Stimulated activated CD4-positive, alpha-beta T cell treated with anti-CD3 and anti-CD28 coated beads, TNF-alpha, amount 100 ng/mL, for 48 hours (primary cell): ENCODE results near the gene XRRA1.
"Not testable (repeated sequence)": the region's sequence is repeated elsewhere in the genome, so short reads cannot be mapped to it uniquely, and the experiment has no call there.

ENCODE experiments used
- DNase-seq, 3 donors: peaks; one replicate each; pipeline ENCODE4 v3.0.0-alpha.2; 2020; ENCODE audit warnings: low read depth in 3 of 3

The XRRA1 gene

GRCh38 chr11:74896311-74896710 is 52.6 kb downstream of the XRRA1 start:
- DNase-seq, result no peak

- DNase-seq, result no peak
These were observed 53.4 kb downstream of the XRRA1 start for GRCh38 chr11:74895340-74896116.

DNA sequence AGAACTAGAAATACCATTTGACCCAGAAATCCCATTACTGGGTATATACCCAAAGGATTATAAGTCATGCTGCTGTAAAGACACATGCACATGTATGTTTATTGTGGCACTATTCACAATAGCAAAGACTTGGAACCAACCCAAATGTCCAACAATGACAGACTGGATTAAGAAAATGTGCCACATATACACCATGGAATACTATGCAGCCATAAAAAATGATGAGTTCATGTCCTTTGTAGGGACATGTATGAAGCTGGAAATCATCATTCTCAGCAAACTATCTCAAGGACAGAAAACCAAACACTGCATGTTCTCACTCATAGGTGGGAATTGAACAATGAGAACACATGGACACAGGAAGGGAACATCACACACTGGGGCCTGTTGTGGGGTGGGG is 55.9 kb downstream of the XRRA1 start:
- DNase-seq, result not testable (repeated sequence)

DNA sequence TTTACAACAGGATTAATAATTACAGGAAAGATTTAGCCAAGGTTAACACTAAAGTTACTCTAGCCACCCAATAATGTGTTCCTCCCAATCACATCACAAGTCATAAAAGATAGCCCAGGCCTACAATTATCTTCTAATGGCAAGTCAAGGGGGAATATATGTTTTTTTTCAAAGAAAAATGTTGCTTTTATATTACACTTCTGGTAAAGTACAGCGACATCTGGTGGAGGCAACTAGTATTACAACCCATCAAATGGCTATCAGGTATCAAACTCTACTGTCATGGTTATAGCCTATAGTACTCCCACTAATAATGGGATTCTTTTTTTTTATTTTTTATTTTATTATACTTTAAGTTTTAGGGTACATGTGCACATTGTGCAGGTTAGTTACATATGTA is 71.8 kb downstream of the XRRA1 start:
- no peak for DNase-seq

GRCh38 chr11:74871037-74871436 is 77.9 kb downstream of the XRRA1 start:
- DNase-seq, result no peak

DNA sequence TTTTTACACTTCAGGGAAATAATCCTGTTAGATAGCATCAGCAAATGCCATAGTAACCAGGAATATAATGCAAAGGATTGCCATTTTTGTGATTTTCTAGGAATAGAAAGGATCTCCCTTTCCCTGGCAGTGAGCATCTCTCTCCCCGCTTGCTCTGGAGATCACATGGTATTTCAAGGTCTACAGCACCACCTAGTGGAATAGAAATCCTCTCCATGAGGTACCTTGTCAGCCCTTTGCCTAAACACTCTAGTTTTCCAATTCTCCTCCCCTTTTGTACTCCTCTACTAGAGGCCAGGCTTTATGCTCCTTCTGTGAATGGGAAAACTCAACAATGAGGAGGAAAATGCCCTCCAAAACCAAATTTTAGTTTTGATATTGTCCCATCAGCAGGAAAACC is 78.4 kb downstream of the XRRA1 start:
- DNase-seq, result no peak

- no peak for DNase-seq
These were observed 82.3 kb downstream of the XRRA1 start for GRCh38 chr11:74866557-74866956.

DNA sequence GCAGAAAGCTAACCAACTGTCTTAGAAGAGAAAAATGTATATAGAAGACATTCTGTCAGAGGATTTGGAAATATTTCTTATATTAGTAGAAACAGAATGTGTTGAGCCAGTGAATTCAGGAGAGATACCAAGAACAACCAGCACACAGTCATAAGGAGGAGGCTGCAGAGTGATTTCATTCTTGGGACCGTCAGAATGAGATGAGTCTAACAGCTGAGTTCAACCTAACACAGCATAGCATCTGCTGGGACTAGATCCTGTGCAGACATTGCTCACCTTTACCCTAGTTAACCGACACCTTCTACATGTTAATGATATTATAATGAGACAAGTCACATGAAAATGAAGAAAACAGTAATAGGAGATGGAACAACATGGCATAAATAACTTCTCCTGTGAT is 85.5 kb downstream of the XRRA1 start:
- no peak for DNase-seq

GRCh38 chr11:74860743-74861142 is 88.1 kb downstream of the XRRA1 start:
- no peak for DNase-seq

- DNase-seq, result no peak
These were observed 95.7 kb downstream of the XRRA1 start for GRCh38 chr11:74853223-74853622.

GRCh38 chr11:74849525-74850391 is 99.1 kb downstream of the XRRA1 start:
- DNase-seq, result no peak

DNA sequence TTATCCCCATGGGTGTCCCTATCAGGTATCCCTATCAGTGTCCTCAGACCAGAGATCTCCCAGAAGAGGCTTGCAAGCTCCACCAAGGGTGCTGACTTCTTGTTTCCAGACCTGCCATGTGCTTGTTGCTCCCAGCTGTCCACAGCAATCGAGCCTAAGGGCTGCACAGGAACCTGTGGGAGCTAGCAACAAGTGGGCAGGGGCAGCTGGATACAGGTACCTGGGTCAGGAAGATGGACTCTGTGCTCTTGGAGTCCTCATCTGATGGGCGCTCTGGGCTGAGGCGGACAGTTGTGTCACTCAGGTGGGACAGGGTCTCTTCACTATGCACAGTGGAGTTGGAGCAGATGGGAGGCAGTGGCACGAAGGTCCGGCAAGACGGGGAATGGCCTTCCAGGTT is 101.0 kb downstream of the XRRA1 start:
- DNase-seq, result no peak

DNA sequence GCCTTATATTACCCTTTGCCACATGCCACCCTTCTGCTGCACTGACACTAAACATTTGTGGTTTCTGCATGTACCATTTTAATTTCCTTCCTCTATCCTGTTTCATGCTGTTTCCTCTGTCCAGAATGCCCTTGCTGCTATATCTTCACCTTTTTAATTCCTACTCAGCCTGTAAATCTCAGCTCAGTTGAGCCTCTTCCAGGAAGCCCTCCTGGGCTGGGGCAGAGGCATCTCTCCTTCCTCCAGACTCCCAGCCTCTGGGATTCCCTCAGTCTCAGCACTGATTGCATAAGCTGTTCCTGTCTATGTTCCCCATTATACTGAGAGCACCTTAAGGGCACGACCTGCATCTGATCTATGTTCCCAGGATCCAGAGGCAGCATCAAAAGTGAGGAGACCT is 101.5 kb downstream of the XRRA1 start:
- DNase-seq, result no peak

- DNase-seq, result no peak
These were observed 102.1 kb downstream of the XRRA1 start for GRCh38 chr11:74846770-74847169.

DNA sequence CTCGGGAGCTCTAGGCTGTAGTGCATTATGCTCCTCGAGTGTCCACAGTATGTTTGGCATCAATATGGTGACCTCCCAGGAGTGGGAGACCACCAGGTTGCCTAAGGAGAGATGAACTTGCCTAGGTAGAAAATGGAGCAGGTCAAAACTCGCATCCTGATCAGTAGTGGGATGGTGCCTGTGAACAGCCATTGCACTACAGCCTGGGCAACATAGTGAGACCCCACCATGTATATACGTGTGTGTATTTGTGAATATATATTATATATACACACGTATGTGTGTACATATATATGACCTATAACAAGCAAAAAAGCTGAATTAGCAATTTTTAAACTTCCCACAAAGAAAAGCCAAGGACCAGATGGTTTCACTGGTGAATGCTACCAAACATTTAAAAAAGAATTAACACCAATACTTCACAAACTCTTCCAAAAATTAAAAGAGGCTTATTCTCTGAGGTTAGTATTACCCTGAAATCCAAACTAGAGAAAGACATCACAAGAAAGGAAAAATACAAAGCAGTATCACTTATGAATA is 102.8 kb downstream of the XRRA1 start:
- no peak for DNase-seq

- DNase-seq, result no peak
These were observed 104.0 kb downstream of the XRRA1 start for GRCh38 chr11:74844865-74845264.

DNA sequence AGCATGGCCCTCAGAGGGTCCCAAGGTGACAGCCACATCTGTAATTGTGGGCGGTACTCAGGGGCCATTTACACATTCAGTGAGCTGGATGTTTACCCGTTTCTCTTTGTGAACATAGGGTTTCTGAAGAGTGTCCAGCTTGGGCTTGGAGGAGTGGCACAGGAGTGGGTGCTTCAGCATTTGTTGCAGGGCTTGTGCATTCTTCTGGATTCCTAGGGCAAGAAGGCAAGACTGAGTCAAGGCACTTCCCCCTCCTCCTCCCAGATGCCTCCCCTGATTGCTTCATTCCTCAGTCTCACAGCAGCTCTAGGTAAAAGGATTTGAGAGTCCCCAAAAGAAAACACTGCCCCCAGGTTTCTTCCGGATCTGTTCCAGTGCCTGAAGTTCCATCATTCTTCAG is 104.8 kb downstream of the XRRA1 start:
- no peak for DNase-seq

- DNase-seq, result no peak
These were observed 105.9 kb downstream of the XRRA1 start for GRCh38 chr11:74842967-74843366.

GRCh38 chr11:74840486-74840885 is 108.4 kb downstream of the XRRA1 start:
- DNase-seq, result no peak

DNA sequence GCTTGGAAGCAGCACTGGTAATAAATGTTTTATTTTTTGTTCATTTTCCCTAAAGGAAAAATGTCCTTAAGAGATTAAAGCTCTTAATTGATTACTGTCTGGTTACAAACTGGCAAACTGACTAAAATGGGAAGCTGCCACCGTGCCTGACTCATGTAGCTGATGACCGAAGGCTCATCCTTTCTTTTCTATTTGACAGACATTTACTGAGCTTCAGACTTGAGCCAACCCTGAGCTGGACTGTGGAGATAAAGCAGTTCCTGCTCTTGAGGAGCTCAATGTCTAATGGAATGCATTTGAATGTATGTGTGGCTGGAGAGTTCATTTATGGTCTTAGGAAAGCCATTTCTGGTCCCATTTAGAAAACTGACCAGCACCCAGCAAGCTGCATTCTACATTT is 108.9 kb downstream of the XRRA1 start:
- DNase-seq, result no peak

- DNase-seq, result no peak
These were observed 109.4 kb downstream of the XRRA1 start for GRCh38 chr11:74839446-74839845.

DNA sequence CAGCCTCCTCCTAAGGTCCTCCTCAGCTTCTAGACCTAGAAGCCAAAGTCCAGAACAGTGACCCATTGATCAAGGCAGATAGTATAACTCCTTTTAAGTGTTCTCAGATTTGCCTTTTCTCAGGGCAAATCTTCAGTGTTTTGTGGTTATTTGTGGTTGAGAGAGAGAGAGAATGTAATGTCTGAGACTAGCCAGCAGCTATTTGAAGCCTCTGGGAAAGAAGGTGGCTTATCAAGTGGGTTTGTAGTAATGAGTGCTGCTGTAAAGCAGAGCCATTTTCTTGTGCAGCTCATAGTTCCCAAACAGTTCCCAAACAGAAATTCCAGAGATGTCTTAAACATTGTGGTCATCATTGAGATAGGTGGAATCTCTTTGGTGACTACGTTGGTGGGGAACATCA is 110.7 kb downstream of the XRRA1 start:
- DNase-seq, result no peak

DNA sequence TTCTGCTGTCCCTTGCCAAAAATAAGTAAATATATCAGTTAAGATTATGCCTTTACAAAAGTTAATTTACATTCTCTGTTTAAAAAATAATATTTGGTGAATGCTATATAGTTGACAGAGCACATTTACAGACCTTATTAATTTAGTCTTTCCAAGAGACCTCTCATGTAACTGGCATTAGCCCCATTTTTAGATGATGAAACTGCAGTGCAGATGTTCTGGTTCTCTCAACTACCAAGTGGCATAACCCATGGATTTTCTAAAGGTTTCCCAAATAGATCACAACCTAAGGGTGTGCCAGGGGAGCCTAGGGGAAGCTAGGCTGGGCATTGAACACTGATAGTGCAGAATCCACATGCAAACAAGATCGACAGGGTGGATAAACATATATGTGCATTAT is 111.7 kb downstream of the XRRA1 start:
- no peak for DNase-seq
